Panc1 (cell line): Measurements from ENCODE around the gene GNAS.

Experiments used
- POLR2AphosphoS5 ChIP-seq: IDR thresholded peaks from 2 replicates; pipeline ENCODE4 v1.6.1; 2012; ENCODE audit warnings: mild to moderate bottlenecking, low read depth, low read length, moderate library complexity
- TF ChIP-seq, protein P1 (sequence below): fragments of 450-650 bp; IDR thresholded peaks from 2 replicates; pipeline ENCODE4 v1.5.1; 2017; ENCODE audit warnings: mild to moderate bottlenecking

DNA sequence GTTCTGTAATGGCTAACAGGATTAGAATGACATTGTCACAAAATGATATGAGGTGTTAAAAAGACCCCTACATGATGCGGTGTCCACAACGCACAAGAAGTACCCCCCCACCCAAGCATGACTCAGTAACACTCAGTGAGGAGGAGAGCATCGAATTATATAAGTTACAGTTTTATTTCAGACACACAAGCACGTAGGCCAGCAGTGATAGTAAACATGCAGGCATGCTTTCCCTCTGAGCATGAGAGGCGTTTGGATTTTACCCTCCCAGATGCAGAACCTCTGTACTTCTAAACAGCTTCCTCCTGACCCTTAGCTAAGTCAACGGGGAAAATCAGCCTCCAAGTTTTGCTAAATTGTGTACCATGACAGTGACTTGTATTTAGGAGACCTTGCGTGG lies 23.9 kb downstream of the GNAS start:
- TF ChIP-seq, protein P1, sequence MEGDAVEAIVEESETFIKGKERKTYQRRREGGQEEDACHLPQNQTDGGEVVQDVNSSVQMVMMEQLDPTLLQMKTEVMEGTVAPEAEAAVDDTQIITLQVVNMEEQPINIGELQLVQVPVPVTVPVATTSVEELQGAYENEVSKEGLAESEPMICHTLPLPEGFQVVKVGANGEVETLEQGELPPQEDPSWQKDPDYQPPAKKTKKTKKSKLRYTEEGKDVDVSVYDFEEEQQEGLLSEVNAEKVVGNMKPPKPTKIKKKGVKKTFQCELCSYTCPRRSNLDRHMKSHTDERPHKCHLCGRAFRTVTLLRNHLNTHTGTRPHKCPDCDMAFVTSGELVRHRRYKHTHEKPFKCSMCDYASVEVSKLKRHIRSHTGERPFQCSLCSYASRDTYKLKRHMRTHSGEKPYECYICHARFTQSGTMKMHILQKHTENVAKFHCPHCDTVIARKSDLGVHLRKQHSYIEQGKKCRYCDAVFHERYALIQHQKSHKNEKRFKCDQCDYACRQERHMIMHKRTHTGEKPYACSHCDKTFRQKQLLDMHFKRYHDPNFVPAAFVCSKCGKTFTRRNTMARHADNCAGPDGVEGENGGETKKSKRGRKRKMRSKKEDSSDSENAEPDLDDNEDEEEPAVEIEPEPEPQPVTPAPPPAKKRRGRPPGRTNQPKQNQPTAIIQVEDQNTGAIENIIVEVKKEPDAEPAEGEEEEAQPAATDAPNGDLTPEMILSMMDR = no peak
- no peak for TF ChIP-seq POLR2AphosphoS5
